ENCODE measurements around the gene NEURL1. TPM values are rescaled to one million over a fixed set of nuclear protein-coding genes. Genes with fewer than 3 reads are reported as not detected.
"Not testable (repeated sequence)": the region's sequence is repeated elsewhere in the genome, so short reads cannot be mapped to it uniquely, and the experiment has no call there.

The NEURL1 gene
- total RNA-seq, 1 experiment from 2014 or later, result 7.9 TPM

DNA sequence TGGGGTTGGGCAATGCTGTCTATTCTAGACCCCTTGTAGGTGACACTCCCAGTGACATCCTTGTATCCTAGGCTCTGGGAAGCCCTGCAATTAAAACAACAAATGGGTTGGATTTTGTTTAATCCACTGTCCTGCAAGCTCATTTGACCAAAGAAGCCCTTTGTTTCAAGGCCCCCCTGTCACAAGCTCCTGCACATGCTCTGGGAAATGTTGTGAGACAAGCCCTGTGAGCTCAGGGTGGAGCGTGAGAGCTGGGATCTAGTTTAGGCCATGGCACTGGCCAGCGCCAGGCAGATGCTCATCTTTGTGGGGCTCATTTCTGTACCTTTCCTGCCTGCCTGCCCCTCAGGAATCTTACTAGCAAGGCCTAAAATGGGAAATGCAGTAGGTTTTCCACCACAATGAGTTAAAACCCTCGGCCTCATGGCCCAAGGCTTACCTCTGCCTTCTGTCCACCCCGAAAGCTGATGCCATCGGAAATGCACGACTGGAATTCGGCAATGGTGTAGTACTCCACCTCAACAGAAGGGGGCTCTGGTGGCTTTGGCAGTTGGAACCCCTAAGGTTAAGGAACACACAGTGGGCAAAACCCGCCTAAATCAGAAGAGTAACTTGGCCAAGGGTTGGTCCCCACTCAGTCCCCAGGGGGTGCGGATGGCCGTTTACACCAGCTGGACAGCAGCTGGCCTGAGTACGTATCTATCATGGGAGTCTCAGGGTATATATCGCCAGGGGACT lies 112.0 kb downstream of the NEURL1 start:
- DNase-seq, result peak; percentile 89
- Histone ChIP-seq H3K36me3 (replicated peaks; ENCODE audit: control insufficient read depth, insufficient read depth, low read length) (no peaks in the 10 kb centered on the region; the same call in none of the 2 replicates), H3K4me3 (ENCODE audit: insufficient read depth, low read depth, low read length) (no peak overlapping the region), H3K27me3 (ENCODE audit: control insufficient read depth, insufficient read depth, low read length) (no peaks in the 10 kb centered on the region)

DNA sequence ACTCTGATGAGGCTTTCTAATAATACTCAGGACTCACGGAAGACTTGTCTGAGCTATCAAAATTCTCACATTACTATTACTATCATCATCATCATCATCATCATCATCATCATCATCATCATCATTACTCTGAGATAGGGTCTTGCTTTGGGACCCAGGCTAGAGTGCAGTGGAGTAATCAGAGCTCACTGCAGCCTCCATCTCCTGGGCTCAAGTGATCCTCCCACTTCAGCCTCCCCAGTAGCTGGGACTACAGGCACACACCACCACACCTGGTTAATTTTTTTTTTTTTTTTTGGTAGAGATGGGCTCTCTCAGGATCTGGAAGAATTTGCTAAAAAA lies 112.6 kb downstream of the NEURL1 start:
- H3K27me3 ChIP-seq (ENCODE audit: control insufficient read depth, insufficient read depth, low read length); DNase-seq; H3K4me3 ChIP-seq (ENCODE audit: insufficient read depth, low read depth, low read length); H3K36me3 ChIP-seq (replicated peaks; ENCODE audit: control insufficient read depth, insufficient read depth, low read length): not testable (repeated sequence)

DNA sequence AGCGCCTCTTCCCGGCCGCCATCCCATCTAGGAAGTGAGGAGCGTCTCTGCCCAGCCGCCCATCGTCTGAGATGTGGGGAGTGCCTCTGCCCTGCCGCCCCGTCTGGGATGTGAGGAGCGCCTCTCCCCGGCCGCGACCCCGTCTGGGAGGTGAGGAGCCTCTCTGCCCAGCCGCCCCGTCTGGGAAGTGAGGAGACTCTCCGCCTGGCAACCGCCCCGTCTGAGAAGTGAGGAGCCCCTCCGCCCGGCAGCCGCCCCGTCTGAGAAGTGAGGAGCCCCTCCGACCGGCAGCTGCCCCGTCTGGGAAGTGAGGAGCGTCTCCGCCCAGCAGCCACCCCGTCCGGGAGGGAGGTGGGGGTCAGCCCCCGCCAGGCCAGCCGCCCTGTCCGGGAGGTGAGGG lies 113.5 kb downstream of the NEURL1 start:
- not testable (repeated sequence) for H3K36me3 ChIP-seq (replicated peaks; ENCODE audit: control insufficient read depth, insufficient read depth, low read length); H3K27me3 ChIP-seq (ENCODE audit: control insufficient read depth, insufficient read depth, low read length); DNase-seq; H3K4me3 ChIP-seq (ENCODE audit: insufficient read depth, low read depth, low read length)

DNA sequence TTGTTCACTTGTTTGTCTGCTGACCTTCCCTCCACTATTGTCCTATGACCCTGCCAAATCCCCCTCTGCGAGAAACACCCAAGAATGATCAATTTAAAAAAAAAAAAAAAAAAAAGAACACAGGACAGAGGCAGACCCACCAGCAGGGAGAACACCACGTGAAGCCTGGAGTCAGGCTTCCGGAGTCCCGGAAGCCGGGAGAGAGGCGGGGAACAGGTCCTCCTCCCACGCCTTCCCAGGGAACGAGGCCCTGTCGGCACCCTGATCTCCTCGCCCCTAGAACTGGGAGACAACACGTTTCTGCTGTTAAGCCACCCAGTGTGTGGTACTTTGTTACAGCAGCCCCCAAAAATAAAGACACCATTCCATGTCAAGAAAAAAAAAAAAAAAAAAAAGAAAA lies 114.6 kb downstream of the NEURL1 start:
- not testable (repeated sequence) for DNase-seq; H3K4me3 ChIP-seq (ENCODE audit: insufficient read depth, low read depth, low read length); H3K36me3 ChIP-seq (replicated peaks; ENCODE audit: control insufficient read depth, insufficient read depth, low read length); H3K27me3 ChIP-seq (ENCODE audit: control insufficient read depth, insufficient read depth, low read length)

DNA sequence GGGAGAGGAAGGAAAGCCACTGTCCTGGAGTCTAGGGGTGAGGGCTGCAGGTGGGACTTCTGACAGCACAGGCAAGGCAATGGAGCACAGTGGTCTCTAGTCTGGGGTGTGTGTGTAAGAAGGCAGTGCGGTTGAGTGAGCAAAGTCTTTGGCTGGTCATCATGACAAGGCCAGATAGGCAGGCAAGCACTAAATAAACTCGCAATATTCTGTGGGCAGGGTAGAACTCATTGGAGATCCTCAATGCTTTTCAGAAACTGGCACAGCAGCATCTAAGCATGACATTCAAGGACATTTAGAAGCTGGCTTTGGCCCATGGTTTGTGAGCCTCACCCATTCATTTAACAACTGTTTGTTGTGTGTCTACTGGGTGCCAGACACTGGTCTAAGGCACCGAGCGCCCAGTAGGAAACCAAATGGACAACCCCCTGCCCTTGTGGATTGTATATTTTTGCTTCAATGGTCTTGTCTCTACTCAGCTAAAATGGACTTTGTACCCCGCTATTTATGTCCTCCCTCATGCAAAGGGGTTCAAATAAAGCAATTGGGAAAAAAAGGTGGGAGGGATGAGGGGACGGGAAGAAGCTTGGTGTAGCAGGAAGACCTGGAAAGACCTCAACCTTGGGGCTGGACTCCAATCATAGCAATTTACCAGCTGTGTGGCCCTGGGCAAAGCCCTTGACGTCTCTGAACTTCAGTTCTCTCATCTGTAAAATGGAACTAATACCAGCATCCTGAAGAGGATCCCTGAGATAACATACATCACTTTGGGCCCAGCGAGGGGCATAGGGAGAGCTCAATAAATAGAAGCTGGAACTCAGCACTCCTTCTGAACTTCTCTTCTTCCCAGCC lies 116.0 kb downstream of the NEURL1 start:
- Histone ChIP-seq H3K4me3 (ENCODE audit: insufficient read depth, low read depth, low read length) (no peak overlapping the region), H3K36me3 (replicated peaks; ENCODE audit: control insufficient read depth, insufficient read depth, low read length) (peaks cover 1% of the 10 kb centered on the region), H3K27me3 (ENCODE audit: control insufficient read depth, insufficient read depth, low read length) (no peaks in the 10 kb centered on the region)
- DNase-seq, result no peak

DNA sequence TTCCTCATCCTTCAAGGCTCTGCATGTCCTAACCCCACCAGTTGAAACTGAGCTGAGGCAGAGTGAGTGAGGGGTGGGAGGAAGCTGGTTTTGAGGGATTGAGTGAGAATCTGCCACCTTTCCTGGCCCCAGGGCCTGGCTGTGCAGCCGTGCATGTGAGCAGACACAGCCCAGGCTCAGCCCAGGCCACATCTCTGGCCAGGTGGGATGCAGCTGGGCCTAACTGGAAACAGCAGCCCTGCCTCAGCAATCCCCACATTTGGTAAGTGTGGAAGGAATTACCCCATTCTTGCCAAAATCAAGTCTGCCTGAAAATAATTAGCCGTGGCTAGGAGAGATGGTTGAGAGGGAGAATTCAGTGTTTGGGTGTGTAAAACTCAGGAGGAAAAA lies 116.6 kb downstream of the NEURL1 start:
- Histone ChIP-seq H3K27me3 (ENCODE audit: control insufficient read depth, insufficient read depth, low read length) (no peaks in the 10 kb centered on the region), H3K4me3 (ENCODE audit: insufficient read depth, low read depth, low read length) (no peak overlapping the region), H3K36me3 (replicated peaks; ENCODE audit: control insufficient read depth, insufficient read depth, low read length) (peaks cover 1% of the 10 kb centered on the region)
- DNase-seq, result no peak

DNA sequence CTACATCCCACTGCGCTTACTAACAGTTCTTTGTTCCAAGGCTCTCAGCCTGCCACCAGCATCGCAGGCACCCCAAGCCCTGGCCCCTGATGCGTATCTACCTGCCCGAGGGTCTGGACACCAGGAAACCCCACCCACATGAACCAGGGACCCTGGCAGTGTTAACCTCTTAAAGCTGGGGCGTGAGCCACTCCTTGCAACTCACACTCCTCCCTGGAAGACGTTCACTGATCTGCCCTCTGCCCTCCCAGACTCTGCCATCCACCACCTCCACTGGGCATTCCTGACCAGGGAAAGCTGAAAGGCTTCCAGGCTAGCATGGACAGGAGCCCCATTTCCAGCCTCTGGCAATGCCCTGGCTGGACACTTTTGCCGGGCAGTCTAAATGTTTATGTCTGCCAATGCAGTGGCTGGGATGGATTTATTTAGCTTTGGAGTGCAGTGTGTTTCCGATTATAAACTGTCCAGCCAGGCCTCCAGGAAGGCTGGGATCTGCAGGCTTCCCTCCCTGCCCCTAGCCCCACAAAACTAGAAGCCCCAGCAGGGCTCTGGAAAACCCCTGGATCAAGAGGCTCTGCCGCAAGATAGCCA lies 117.5 kb downstream of the NEURL1 start:
- Histone ChIP-seq H3K27me3 (ENCODE audit: control insufficient read depth, insufficient read depth, low read length) (no peaks in the 10 kb centered on the region), H3K36me3 (replicated peaks; ENCODE audit: control insufficient read depth, insufficient read depth, low read length) (peaks cover 1% of the 10 kb centered on the region), H3K4me3 (ENCODE audit: insufficient read depth, low read depth, low read length) (no peak overlapping the region)
- DNase-seq, result no peak

DNA sequence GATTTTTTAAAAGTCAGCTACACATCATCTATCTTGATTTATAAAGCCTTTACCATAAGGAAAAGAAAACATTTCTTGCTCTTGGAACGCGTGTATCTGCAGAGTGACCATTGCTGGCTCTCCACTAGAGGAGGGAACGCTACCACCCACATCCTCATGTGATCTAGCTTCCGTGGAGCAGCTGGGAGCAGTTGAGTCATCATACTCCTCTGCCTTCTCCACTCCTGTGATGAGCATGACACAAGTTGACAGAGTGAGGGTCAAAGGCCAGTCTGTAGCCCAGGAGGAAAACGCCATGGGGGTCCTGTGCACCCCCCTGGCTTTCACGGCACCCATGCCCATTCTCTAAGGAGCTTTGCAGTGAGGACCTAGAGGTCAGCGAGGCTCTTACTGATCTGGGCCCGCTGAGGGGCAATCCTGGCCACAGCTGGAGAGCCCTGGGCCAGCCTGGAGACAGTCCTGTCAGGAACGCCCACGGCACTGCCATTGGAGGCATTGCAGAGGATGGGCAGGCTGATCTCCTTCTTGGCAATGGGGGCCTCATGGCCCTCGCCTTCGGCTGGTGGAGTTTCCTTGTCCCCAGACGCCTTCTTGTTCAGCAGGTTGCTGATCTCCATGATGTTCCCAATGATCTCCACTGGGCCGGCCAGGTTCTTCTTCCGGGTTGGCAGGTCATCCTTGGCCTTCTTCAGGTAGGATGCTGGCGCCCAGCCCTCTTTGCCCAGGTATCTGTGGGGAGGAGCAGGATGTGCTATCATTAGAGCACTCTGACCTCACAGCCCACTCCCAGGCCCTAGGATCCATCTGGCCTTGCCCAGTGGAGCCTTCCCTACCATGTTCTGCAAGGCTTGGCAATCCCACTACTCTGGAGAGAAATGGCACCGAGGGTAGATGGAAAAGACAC lies 119.2 kb downstream of the NEURL1 start:
- H3K4me3 ChIP-seq (ENCODE audit: insufficient read depth, low read depth, low read length), result no peak overlapping the region
- H3K36me3 ChIP-seq (replicated peaks; ENCODE audit: control insufficient read depth, insufficient read depth, low read length), result peaks cover 3% of the 10 kb centered on the region
- DNase-seq, result no peak
- H3K27me3 ChIP-seq (ENCODE audit: control insufficient read depth, insufficient read depth, low read length), result no peaks in the 10 kb centered on the region

DNA sequence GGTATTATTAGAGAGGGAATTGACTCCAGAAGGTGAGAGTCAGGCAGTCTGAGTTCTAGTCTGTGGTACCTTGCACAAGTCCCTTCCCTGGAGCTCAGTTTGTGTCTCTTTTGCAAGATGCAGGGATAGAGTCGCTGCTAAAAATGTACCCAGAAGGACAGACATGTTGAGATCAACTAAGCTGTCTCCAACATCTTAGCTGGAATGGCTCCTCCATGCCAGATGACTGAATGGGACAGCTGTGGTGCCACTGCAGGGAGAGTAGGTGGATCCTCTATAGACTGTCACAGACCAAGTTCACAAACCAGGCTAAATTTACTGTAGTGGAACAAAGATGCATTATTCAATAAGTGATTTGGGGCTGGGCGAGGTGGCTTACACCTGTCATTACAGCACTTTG lies 120.1 kb downstream of the NEURL1 start:
- no peaks in the 10 kb centered on the region for H3K27me3 ChIP-seq (ENCODE audit: control insufficient read depth, insufficient read depth, low read length)
- H3K4me3 ChIP-seq (ENCODE audit: insufficient read depth, low read depth, low read length), result no peak overlapping the region
- no peak for DNase-seq
- peaks cover 3% of the 10 kb centered on the region for H3K36me3 ChIP-seq (replicated peaks; ENCODE audit: control insufficient read depth, insufficient read depth, low read length)

DNA sequence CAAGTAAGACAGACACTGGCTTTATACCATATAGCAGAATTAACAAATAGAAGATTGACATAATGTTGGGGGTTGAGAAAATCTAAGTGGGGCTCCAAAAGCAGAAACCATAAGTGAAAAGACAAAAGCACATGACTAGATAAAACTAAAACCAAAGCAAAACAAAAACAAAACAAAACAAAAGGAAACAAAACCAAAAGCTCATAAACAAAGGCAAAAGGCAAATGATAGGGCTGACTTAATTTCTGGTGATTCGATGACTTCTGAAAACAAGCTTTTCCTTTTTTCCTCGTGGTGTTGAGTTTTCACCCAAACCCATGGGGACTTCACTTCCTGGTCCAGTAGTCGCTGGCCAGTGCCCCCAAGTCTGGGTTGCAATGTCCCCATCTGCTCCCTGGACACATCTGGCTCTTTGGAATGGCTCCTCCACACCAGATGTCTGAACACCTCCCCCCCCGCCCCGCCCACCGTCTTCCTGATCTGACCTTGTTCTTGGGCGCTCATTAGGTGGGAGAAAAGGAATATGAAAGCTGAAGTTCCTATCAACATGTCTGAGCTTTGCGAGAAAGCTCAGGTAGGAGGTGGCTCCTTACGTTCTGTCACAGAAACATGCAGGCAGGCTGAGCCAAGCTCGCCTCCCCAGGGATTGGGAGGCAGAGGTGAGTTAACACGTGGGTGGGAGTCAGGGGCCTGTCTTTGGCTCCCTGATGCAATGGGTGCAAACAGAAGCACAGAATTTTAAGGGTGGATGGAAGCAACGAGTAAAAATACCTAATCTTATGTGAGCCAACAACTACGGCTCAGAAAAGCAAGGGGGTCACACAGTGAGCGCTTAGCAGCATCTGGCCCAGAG lies 121.0 kb downstream of the NEURL1 start:
- DNase-seq, result no peak
- no peak overlapping the region for H3K4me3 ChIP-seq (ENCODE audit: insufficient read depth, low read depth, low read length)
- H3K27me3 ChIP-seq (ENCODE audit: control insufficient read depth, insufficient read depth, low read length), result no peaks in the 10 kb centered on the region
- peaks cover 3% of the 10 kb centered on the region for H3K36me3 ChIP-seq (replicated peaks; ENCODE audit: control insufficient read depth, insufficient read depth, low read length)

DNA sequence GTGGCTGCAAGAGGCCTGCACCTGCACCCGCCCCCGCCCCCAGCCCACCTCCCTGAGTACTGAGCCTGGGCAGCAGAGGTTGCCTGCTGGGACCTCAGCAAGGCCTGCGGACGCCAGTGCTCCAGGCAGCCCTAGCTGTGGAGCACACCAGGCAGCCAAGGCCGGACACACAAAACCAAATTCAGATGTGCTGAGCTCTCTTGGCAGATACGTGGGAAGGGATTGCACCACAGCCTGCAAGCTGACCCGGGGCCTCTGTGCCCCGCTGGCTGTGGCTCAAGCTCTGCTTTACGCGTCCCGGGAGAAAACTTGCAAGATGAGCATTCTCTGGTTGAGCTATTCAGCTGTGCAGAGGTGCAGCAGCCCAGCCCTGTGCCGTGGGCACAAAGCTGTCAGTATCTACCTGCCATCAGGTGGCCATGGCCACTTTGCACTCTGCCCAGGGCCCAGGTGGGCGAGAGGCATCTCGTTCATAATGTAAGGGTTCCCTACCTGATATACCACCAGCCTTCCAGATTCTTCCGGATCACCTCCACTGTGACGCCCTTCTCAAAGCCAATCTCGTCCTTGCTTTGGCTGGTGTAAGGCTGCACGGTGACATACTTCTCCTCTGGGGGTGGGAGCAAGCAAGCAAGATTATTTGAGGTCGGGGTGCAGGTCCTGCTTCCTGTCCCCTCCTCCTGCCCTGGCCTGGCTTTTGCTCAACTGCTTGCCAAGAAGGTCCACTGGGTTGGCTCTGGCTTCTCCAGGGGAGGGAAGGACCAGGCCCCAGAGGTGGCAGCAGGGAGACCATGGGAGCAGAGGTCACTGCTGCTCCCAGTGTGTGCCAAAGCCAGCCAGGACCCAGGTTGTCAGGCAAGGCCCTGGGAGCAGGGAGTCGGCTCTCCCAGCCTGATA lies 123.4 kb downstream of the NEURL1 start:
- Histone ChIP-seq H3K27me3 (ENCODE audit: control insufficient read depth, insufficient read depth, low read length) (no peaks in the 10 kb centered on the region), H3K4me3 (ENCODE audit: insufficient read depth, low read depth, low read length) (no peak overlapping the region), H3K36me3 (replicated peaks; ENCODE audit: control insufficient read depth, insufficient read depth, low read length) (peaks cover 3% of the 10 kb centered on the region; the same call in 1 of the 2 replicates)
- peak; percentile 67 for DNase-seq

DNA sequence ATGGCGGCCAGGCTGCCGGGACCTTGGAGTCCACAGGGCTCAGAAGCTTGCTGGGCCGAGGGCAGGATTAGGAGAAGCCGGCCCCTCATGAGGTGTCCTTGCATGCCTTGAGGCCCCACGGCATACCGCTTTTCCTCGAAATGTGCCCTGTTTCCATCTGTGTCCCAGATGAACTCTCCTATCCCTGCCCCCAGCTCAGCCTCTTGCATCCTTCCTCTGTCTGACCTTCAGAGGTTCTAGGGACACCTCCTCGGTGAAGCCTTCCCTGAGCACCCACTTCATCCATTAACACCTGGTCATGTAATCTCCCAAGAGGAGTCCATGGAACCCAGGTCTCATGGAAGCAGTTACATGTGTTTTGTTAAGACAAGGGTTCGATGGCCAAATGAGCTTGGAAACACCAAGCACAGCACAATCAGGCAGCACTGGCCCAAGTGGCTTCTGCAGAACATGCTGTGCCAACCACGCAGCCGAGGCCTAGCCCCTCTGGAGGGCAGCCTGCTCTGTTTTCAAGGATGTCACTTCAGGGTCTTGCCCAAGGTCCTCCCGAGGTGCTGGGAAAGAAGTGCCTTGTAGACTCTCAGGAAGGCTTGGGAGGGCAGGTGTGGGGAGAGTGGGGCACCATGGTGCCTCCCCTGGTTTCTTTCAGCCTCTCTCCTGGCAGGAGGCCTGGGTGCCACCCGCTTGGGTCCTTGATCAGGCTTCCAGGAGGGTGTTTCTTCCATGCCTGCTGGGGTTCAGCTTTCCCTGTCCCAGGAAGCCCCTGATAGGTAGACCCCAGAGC lies 124.3 kb downstream of the NEURL1 start:
- H3K4me3 ChIP-seq (ENCODE audit: insufficient read depth, low read depth, low read length), result no peak overlapping the region
- H3K36me3 ChIP-seq (replicated peaks; ENCODE audit: control insufficient read depth, insufficient read depth, low read length), result 0 out of 2 replicates have a peak, but pooled peaks cover 1% of the 10 kb centered on the region
- no peak for DNase-seq
- H3K27me3 ChIP-seq (ENCODE audit: control insufficient read depth, insufficient read depth, low read length), result no peaks in the 10 kb centered on the region

Data from H7 (cell line).